ENCODE data around the gene P2RX6. TPM values are rescaled to one million over a fixed set of nuclear protein-coding genes. Genes with fewer than 3 reads are reported as not detected.

Gene P2RX6
- total RNA-seq, 1 donor from 2014 or later = 1.5 TPM

DNA sequence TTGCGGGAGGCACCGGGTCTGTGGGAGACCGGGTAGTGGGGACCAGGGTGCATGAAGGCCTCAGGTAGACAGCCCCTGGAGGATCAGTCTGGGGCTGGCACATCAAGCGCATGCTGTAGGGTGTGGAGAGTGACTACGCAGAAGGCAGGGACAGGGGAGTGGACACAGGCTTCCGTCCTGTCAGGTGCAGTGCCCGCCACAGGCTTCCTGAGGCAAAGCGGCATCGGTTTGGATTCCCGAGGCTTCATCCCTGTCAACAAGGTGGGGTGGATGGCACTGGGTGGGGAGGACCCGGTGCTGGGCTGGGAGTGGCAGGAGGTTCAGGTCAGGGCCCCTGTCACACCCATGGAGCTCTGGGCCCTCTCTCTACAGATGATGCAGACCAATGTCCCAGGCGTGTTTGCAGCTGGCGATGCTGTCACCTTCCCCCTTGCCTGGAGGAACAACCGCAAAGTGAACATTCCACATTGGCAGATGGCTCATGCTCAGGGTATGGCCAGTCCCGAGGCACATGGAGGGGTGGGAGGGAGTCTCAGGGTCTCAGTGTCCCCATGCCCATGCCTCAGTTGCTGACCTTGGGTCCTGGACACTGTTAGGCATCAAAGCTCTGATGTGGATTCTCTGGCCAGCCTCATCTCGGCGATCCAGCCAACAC, 37.3 kb upstream of the P2RX6 start:
- Mint-ChIP-seq H3K4me1 (ENCODE audit: low read depth, unreplicated experiment) (peaks cover 3% of the 10 kb centered on the region), H3K36me3 (ENCODE audit: unreplicated experiment) (no peaks in the 10 kb centered on the region), H3K9me3 (ENCODE audit: unreplicated experiment) (peaks cover 12% of the 10 kb centered on the region), H3K27me3 (ENCODE audit: unreplicated experiment) (peaks cover 9% of the 10 kb centered on the region), H3K4me3 (ENCODE audit: unreplicated experiment) (no peak overlapping the region), H3K27ac (ENCODE audit: unreplicated experiment) (no peak overlapping the region)
- DNase-seq = no peak
- TF ChIP-seq, protein P1, sequence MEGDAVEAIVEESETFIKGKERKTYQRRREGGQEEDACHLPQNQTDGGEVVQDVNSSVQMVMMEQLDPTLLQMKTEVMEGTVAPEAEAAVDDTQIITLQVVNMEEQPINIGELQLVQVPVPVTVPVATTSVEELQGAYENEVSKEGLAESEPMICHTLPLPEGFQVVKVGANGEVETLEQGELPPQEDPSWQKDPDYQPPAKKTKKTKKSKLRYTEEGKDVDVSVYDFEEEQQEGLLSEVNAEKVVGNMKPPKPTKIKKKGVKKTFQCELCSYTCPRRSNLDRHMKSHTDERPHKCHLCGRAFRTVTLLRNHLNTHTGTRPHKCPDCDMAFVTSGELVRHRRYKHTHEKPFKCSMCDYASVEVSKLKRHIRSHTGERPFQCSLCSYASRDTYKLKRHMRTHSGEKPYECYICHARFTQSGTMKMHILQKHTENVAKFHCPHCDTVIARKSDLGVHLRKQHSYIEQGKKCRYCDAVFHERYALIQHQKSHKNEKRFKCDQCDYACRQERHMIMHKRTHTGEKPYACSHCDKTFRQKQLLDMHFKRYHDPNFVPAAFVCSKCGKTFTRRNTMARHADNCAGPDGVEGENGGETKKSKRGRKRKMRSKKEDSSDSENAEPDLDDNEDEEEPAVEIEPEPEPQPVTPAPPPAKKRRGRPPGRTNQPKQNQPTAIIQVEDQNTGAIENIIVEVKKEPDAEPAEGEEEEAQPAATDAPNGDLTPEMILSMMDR (IDR thresholded peaks at IDR 0.05; ENCODE audit: partially characterized antibody, unreplicated experiment) = no peak

DNA sequence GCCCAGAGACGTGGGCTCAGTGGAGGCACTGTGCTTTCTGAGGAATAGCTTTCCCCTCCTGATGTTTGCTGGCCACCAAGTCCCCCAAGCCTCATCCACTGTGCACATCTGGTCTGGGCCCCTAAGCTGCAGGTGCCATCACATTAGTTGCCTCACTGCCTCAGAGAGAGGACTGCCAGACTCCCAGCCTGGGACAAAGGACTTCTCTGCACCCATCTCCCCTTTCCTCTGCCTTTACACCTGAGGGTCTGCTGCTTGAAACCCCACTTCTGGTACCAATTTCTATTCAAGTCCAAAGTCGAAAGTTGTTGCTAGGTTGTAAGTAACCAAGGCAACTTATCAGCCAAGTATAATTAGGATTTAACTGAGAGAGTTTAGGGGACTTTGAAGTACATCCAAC, 36.5 kb upstream of the P2RX6 start:
- Mint-ChIP-seq H3K36me3 (ENCODE audit: unreplicated experiment) (no peaks in the 10 kb centered on the region), H3K4me3 (ENCODE audit: unreplicated experiment) (peak overlapping the region; percentile 30), H3K27me3 (ENCODE audit: unreplicated experiment) (peaks cover 9% of the 10 kb centered on the region), H3K27ac (ENCODE audit: unreplicated experiment) (no peak overlapping the region), H3K9me3 (ENCODE audit: unreplicated experiment) (peaks cover 13% of the 10 kb centered on the region), H3K4me1 (ENCODE audit: low read depth, unreplicated experiment) (peaks cover 3% of the 10 kb centered on the region)
- DNase-seq = no peak
- TF ChIP-seq, protein P1 (IDR thresholded peaks at IDR 0.05; ENCODE audit: partially characterized antibody, unreplicated experiment) = no peak

DNA sequence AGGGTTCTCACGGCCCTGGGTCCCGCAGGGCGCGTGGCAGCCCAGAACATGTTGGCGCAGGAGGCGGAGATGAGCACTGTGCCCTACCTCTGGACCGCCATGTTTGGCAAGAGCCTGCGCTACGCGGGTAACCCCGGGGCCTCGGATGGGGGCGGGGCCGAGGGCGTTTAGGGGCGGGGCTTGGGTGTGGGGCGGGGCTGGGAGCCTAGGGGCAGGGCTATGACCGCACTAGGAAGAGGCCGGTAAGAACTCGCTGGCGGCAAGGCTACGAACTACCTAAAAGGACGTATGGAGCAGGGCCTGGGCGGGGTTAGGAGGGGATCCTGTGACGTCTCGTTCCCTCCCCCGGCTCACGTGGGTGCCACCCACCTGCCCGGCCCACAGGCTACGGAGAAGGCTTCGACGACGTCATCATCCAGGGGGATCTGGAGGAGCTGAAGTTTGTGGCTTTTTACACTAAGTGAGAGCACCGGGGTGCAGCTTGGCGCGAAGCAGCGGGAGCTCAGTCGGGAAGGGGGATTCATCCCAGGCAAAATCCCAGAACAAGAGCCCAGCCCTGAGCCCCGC, 35.6 kb upstream of the P2RX6 start:
- H3K4me1 Mint-ChIP-seq (ENCODE audit: low read depth, unreplicated experiment) = peaks cover 7% of the 10 kb centered on the region
- peak overlapping the region; percentile 52 for H3K27ac Mint-ChIP-seq (ENCODE audit: unreplicated experiment)
- peak; percentile 60 for DNase-seq
- peak overlapping the region; percentile 77 for H3K4me3 Mint-ChIP-seq (ENCODE audit: unreplicated experiment)
- no peaks in the 10 kb centered on the region for H3K36me3 Mint-ChIP-seq (ENCODE audit: unreplicated experiment)
- TF ChIP-seq, protein P1 (IDR thresholded peaks at IDR 0.05; ENCODE audit: partially characterized antibody, unreplicated experiment) = no peak
- H3K9me3 Mint-ChIP-seq (ENCODE audit: unreplicated experiment) = peaks cover 13% of the 10 kb centered on the region
- H3K27me3 Mint-ChIP-seq (ENCODE audit: unreplicated experiment) = peaks cover 9% of the 10 kb centered on the region

DNA sequence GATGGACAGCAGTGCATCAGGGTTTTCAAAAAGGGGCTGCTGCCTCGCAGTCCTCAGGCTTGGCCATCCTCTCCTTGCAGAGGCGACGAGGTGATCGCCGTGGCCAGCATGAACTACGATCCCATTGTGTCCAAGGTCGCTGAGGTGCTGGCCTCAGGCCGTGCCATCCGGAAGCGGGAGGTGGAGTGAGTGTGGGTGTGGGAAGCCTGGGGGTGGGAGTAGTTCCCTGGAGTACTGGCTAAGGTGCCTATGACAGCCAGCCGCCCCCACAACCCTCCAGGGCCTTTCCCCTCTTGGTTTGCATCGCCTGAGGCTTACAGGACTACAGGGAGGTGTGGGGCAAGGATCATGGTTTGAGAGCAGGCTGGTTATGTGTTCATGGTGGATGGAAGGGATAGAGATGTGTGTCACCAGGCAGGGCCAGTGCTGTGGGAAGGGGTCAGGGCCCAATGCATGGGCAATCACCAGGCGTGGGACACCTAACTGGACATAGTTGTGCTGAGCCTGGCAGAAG, 35.0 kb upstream of the P2RX6 start:
- Mint-ChIP-seq H3K9me3 (ENCODE audit: unreplicated experiment) (peaks cover 13% of the 10 kb centered on the region), H3K4me3 (ENCODE audit: unreplicated experiment) (no peak overlapping the region), H3K36me3 (ENCODE audit: unreplicated experiment) (no peaks in the 10 kb centered on the region), H3K4me1 (ENCODE audit: low read depth, unreplicated experiment) (peaks cover 7% of the 10 kb centered on the region), H3K27ac (ENCODE audit: unreplicated experiment) (no peak overlapping the region), H3K27me3 (ENCODE audit: unreplicated experiment) (peaks cover 9% of the 10 kb centered on the region)
- DNase-seq = no peak
- TF ChIP-seq, protein P1 (IDR thresholded peaks at IDR 0.05; ENCODE audit: partially characterized antibody, unreplicated experiment) = no peak

DNA sequence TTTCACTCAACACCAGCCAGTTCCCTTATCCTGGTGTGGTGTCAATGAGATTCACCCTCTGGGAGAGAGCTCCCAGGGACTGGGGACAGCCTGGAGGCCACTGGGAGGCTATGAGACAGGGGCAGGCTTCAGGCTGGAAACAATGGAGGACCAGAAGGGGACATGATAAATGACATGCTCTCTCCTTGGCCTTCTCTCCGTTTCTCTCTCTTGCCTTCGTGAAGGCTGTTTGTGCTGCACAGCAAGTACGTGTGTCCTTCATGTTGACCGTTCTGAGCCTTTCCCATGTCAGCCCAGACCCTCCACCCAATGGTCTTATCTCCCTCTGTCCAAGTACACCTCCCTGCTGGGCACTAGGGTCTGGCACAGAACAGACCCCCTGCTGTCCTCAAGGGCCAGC, 34.4 kb upstream of the P2RX6 start:
- DNase-seq = no peak
- no peak overlapping the region for H3K4me3 Mint-ChIP-seq (ENCODE audit: unreplicated experiment)
- H3K27ac Mint-ChIP-seq (ENCODE audit: unreplicated experiment) = no peak overlapping the region
- H3K4me1 Mint-ChIP-seq (ENCODE audit: low read depth, unreplicated experiment) = peaks cover 7% of the 10 kb centered on the region
- H3K27me3 Mint-ChIP-seq (ENCODE audit: unreplicated experiment) = peaks cover 9% of the 10 kb centered on the region
- no peaks in the 10 kb centered on the region for H3K36me3 Mint-ChIP-seq (ENCODE audit: unreplicated experiment)
- peaks cover 13% of the 10 kb centered on the region for H3K9me3 Mint-ChIP-seq (ENCODE audit: unreplicated experiment)
- TF ChIP-seq, protein P1 (IDR thresholded peaks at IDR 0.05; ENCODE audit: partially characterized antibody, unreplicated experiment) = no peak

Data from glutamatergic neuron (in vitro differentiated cells).